Hepatocyte (in vitro differentiated cells): Measurements from ENCODE around the gene ZFPM1. TPM values are rescaled to one million over a fixed set of nuclear protein-coding genes. Genes with fewer than 3 reads are reported as not detected.

ENCODE experiments used
- DNase-seq: peaks from one replicate; pipeline ENCODE4 v3.0.0-alpha.2; 2016; ENCODE audit warnings: low spot score
- H2AFZ ChIP-seq: fragments of 200-600 bp; sonication (generic); 2 replicates; pipeline ENCODE4 v1.6.0; 2016; ENCODE audit warnings: antibody characterized with exemption, mild to moderate bottlenecking
- H3K27ac ChIP-seq: fragments of 200-600 bp; sonication (generic); 2 replicates; pipeline ENCODE4 v1.5.1; 2016; ENCODE audit warnings: mild to moderate bottlenecking
- H3K27me3 ChIP-seq: fragments of 200-600 bp; sonication (generic); 2 replicates; pipeline ENCODE4 v1.6.1; 2016
- H3K36me3 ChIP-seq: fragments of 200-600 bp; sonication (generic); replicated peaks from 2 replicates; pipeline ENCODE4 v1.5.1; 2016; ENCODE audit warnings: low read depth; ENCODE audit not compliant: insufficient read depth
- H3K4me1 ChIP-seq: fragments of 200-600 bp; sonication (generic); 2 replicates; pipeline ENCODE4 v1.5.1; 2016; ENCODE audit warnings: mild to moderate bottlenecking, moderate library complexity; ENCODE audit not compliant: insufficient read depth
- H3K4me2 ChIP-seq: fragments of 200-600 bp; sonication (generic); 2 replicates; pipeline ENCODE4 v1.6.0; 2016
- H3K4me3 ChIP-seq: fragments of 200-600 bp; sonication (generic); 2 replicates; pipeline ENCODE4 v1.5.1; 2016; ENCODE audit warnings: mild to moderate bottlenecking
- H3K79me2 ChIP-seq: fragments of 200-600 bp; sonication (generic); 2 replicates; pipeline ENCODE4 v1.6.0; 2017; ENCODE audit warnings: mild to moderate bottlenecking
- H3K9me2 ChIP-seq: fragments of 200-600 bp; sonication (generic); replicated peaks from 2 replicates; pipeline ENCODE4 v1.6.0; 2017; ENCODE audit warnings: mild to moderate bottlenecking; ENCODE audit not compliant: insufficient read depth
- H3K9me3 ChIP-seq: fragments of 200-600 bp; sonication (generic); 2 replicates; pipeline ENCODE4 v1.5.1; 2016; ENCODE audit warnings: low read depth, mild to moderate bottlenecking
- H4K20me1 ChIP-seq: fragments of 200-600 bp; sonication (generic); 2 replicates; pipeline ENCODE4 v1.6.0; 2016; ENCODE audit warnings: mild to moderate bottlenecking; ENCODE audit not compliant: insufficient read depth, poor library complexity, severe bottlenecking
- EZH2 ChIP-seq: fragments of 200-600 bp; sonication (generic); IDR thresholded peaks from 2 replicates; pipeline ENCODE4 v1.6.1; 2016; ENCODE audit warnings: antibody characterized with exemption, mild to moderate bottlenecking, borderline replicate concordance
- EZH2phosphoT487 ChIP-seq: fragments of 200-600 bp; sonication (generic); IDR thresholded peaks from one replicate; pipeline ENCODE4 v1.6.1; 2018; ENCODE audit warnings: antibody characterized with exemption, mild to moderate bottlenecking, low read depth, moderate library complexity; ENCODE audit not compliant: unreplicated experiment, severe bottlenecking
- WGBS: methylation state at CpG from one replicate; pipeline ENCODE4 v1.1.6; 2016; ENCODE audit warnings: low lambda C conversion rate; ENCODE audit errors: missing lambda C conversion rate; 5-methylcytosine and 5-hydroxymethylcytosine counted together
- polyA plus RNA-seq: library from polyadenylated mRNA; unstranded; fragments of >200 nt; fragmentation: Nextera tagmentation; extraction: Ambion mirVana; gene quantifications from 2 replicates; pipeline ENCODE4 v1.2.1, GENCODE V29; 2016
- total RNA-seq: library from RNA; depleted of rRNA; stranded (reverse); fragments of >200 nt; gene quantifications from 2 replicates; pipeline ENCODE4 v1.2.3, GENCODE V29; 2014
- TF ChIP-seq, protein P1 (sequence below): fragments of 200-600 bp; sonication (generic); IDR thresholded peaks from 2 replicates; pipeline ENCODE4 v1.5.1; 2016; ENCODE audit warnings: antibody characterized with exemption, mild to moderate bottlenecking; ENCODE audit not compliant: poor library complexity

ZFPM1 gene
- total and polyA plus RNA-seq, 2 experiments from 2014 or later = 4.1 to 11.9 TPM

DNA sequence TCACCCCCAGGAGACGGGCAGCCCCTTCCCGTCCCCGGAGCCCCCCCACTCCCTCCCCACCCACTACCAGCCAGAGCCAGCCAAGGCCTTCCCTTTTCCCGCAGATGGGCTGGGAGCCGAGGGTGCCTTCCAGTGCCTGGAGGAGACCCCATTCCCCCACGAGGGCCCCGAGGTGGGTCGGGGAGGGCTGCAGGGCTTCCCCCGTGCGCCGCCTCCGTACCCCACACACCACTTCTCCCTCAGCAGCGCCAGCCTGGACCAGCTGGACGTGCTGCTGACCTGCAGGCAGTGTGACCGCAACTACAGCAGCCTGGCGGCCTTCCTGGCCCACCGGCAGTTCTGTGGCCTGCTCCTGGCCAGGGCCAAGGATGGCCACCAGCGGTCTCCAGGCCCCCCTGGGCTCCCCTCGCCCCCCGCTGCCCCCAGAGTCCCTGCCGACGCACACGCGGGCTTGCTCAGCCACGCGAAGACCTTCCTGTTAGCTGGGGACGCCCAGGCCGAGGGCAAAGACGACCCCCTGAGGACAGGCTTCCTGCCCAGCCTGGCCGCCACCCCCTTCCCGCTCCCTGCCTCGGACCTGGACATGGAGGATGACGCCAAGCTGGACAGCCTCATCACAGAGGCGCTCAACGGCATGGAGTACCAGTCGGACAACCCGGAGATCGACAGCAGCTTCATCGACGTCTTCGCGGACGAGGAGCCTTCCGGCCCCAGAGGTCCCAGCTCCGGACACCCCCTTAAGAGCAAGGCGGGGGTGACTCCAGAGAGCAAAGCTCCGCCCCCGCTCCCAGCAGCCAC, 23.5 kb upstream of the ZFPM1 start:
- DNase-seq = no peak
- TF ChIP-seq EZH2 = no peak
- TF ChIP-seq, protein P1, sequence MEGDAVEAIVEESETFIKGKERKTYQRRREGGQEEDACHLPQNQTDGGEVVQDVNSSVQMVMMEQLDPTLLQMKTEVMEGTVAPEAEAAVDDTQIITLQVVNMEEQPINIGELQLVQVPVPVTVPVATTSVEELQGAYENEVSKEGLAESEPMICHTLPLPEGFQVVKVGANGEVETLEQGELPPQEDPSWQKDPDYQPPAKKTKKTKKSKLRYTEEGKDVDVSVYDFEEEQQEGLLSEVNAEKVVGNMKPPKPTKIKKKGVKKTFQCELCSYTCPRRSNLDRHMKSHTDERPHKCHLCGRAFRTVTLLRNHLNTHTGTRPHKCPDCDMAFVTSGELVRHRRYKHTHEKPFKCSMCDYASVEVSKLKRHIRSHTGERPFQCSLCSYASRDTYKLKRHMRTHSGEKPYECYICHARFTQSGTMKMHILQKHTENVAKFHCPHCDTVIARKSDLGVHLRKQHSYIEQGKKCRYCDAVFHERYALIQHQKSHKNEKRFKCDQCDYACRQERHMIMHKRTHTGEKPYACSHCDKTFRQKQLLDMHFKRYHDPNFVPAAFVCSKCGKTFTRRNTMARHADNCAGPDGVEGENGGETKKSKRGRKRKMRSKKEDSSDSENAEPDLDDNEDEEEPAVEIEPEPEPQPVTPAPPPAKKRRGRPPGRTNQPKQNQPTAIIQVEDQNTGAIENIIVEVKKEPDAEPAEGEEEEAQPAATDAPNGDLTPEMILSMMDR = no peak
- TF ChIP-seq EZH2phosphoT487 = no peak
- H3K4me1 ChIP-seq = peaks cover 2% of the 10 kb centered on the region
- H3K36me3 ChIP-seq = no peaks in the 10 kb centered on the region
- H3K9me2 ChIP-seq = no peaks in the 10 kb centered on the region
- H3K9me3 ChIP-seq = no peaks in the 10 kb centered on the region
- no peak overlapping the region for H3K4me2 ChIP-seq
- no peak overlapping the region for H3K4me3 ChIP-seq
- no peaks in the 10 kb centered on the region for H3K79me2 ChIP-seq
- no peak overlapping the region for H2AFZ ChIP-seq
- WGBS = 91% methylated on average over 40 of the region's 48 CpGs
- no peaks in the 10 kb centered on the region for H4K20me1 ChIP-seq
- no peak overlapping the region for H3K27ac ChIP-seq
- no peaks in the 10 kb centered on the region for H3K27me3 ChIP-seq

DNA sequence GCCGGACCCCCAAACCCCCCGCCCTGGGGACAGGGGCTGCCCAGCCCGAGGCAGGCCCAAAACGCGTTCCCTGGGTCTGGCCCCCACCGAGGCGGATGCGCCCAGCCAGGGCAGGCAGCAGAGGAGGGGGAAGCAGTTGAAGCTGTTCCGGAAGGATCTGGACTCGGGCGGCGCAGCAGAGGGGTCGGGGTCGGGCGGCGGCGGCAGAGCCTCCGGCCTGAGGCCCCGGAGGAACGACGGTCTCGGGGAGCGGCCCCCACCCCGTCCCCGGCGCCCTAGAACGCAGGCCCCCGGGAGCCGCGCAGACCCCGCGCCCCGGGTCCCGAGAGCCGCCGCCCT, 22.9 kb upstream of the ZFPM1 start:
- no peak overlapping the region for H3K4me3 ChIP-seq
- DNase-seq = no peak
- no peak overlapping the region for H3K4me2 ChIP-seq
- no peaks in the 10 kb centered on the region for H3K9me3 ChIP-seq
- no peaks in the 10 kb centered on the region for H3K79me2 ChIP-seq
- 93% methylated on average over 9 of the region's 36 CpGs for WGBS
- H4K20me1 ChIP-seq = no peaks in the 10 kb centered on the region
- no peaks in the 10 kb centered on the region for H3K36me3 ChIP-seq
- no peak overlapping the region for H2AFZ ChIP-seq
- H3K27ac ChIP-seq = no peak overlapping the region
- no peaks in the 10 kb centered on the region for H3K4me1 ChIP-seq
- no peak for TF ChIP-seq EZH2phosphoT487
- TF ChIP-seq, protein P1 = no peak
- TF ChIP-seq EZH2 = no peak
- no peaks in the 10 kb centered on the region for H3K27me3 ChIP-seq
- no peaks in the 10 kb centered on the region for H3K9me2 ChIP-seq

DNA sequence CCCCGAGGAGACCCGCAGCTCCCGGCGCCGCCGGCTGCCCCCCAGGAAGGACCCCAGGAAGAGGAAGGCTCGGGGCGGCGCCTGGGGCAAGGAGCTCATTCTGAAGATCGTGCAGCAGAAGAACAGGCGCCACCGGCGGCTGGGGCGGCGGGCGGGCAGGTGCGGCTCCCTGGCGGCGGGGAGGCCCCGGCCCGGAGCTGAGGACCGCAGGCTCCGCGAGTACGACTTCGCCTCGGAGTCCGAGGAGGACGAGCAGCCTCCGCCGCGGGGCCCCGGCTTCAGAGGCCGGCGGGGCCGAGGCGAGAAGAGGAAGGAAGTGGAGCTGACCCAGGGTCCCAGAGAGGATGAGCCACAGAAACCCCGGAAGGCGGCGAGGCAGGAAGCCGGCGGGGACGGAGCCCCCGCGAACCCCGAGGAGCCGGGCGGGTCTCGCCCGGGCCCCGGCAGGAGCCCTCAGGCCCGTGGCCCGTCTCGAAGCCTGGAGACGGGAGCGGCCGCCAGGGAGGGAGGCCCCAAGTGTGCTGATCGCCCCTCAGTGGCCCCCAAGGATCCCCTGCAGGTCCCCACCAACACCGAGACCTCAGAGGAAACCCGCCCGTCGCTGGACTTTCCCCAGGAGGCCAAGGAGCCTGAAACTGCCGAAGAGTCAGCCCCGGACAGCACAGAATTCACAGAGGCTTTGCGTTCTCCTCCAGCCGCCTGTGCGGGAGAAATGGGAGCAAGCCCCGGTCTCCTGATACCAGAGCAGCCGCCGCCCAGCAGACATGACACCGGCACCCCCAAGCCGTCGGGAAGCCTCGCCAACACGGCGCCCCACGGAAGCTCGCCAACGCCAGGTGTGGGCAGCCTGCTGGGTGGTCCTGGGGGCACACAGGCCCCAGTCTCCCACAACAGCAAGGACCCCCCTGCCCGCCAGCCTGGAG, 22.3 kb upstream of the ZFPM1 start:
- Histone ChIP-seq H3K36me3 (no peaks in the 10 kb centered on the region), H3K9me2 (no peaks in the 10 kb centered on the region), H3K27ac (no peak overlapping the region), H4K20me1 (no peaks in the 10 kb centered on the region), H3K79me2 (no peaks in the 10 kb centered on the region), H3K27me3 (no peaks in the 10 kb centered on the region), H3K4me1 (no peaks in the 10 kb centered on the region), H3K9me3 (no peaks in the 10 kb centered on the region), H2AFZ (no peak overlapping the region), H3K4me2 (no peak overlapping the region), H3K4me3 (no peak overlapping the region)
- TF ChIP-seq EZH2 (no peak), EZH2phosphoT487 (no peak)
- TF ChIP-seq, protein P1 = no peak
- no peak for DNase-seq
- WGBS = 96% methylated on average over 33 of the region's 80 CpGs
